NCI-H2081 (cell line): ENCODE measurements around the gene KRTAP10-2.

ENCODE experiments used
- DNase-seq, 2 experiments: peaks; one replicate each; lab custom pipeline; 2025; lab: John Stamatoyannopoulos, UW

Gene KRTAP10-2

DNA sequence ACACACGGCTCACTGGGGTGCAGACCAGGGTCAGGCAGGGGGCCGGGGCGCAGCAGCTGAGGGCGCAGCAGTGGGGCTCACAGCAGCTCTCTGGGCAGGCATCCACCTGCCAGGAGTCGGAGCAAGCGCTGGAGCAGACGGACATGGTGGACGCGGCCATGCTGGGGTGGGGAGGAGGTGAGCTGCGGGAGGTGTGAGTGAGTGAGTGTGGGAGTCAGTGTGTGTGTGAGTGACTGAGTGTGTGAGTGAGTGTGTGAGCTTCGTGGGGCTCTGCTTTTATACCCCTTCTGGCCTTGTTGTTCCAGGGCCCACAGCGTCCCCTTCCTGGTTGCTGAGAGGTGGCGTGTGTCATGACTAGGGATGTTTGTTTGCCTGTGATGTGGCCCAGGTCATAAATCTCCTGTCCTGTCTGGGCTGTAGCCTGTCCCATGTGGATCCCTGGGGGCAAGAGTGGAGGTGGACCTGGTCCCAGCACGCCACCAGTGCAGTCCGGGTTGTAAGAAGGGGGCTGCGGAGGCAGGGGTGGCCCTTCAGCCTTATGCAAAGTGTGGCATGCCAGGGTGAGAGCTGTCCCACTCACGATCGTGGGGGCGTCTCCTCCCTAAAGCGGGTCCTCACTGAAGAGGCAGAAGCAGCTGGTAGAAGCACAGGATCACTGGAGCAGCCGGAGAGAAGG lies 11.2 kb downstream of the KRTAP10-2 start, which contains the start of gene KRTAP10-1:
Gene KRTAP10-1, minus strand, starts transcription at position 205 of the 676 bp plus-strand sequence. Its CDS starts 45 bp downstream, at position 160.
- no peak for DNase-seq

DNA sequence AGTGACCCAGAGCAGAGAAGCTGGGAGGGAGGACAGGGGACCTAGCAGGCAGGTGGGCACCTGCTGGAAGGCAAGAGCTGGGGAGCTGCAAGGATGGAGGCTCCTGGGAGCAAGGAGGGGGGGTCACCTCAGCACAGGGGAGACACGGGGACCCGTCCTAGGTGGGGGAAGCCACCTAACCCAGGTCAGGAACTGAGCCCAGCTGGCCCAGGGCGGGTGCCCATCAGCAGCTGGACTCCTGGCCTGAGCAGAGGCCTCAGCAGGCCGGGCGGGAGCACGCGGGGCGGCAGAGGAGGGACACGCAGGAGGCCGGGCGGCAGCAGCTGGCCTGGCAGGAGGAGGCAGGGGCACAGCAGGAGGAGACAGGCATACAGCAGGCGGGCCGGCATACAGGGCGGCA lies 12.3 kb downstream of the KRTAP10-2 start:
- DNase-seq: no peak

DNA sequence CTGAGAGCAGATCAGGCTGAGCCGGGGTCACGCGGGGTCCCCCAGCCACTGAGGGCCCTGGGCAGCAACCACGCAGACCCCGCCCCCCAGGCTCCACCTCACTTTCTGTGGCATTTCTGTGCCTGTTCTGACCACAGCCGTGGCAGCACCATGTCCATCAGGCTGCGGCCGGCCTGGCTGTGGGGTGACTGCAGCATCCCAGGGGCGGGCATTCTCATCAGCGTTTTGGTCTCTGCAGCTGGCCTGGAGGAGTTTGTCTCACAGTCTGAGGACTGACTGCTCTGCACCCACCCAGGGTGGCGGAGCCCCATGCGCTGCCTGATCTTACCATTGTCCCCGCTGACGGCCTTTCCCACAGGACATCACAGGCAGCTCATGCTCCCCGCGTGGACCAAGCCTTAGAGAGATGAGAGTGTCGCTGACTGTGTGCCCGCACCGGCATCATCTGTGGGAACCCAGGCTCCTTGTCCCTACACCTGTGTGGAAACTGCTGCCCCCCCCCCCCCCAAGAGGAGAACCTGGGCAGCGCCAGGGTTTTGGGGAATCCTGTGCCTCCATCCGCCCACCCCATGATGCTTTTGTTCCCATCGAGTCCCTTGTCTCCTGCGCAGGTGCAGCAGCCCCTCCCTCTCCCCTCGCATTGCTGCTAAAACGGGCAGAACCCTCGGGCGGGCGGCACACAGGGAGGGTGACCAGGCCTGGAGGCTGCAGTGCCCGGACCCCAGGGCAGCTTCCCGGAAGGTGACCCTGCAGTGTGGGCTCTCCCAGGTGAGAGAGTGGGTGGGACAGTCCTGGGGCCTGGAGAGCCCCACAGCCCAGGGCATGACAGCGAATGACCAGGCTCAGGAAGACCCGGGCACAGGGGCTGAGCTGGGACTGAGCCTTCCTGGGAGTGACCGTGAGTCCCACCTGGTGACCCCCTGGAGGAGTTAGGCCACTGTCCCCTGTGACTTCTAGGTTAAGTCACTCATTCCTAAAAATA lies 13.1 kb downstream of the KRTAP10-2 start:
- DNase-seq: no peak

DNA sequence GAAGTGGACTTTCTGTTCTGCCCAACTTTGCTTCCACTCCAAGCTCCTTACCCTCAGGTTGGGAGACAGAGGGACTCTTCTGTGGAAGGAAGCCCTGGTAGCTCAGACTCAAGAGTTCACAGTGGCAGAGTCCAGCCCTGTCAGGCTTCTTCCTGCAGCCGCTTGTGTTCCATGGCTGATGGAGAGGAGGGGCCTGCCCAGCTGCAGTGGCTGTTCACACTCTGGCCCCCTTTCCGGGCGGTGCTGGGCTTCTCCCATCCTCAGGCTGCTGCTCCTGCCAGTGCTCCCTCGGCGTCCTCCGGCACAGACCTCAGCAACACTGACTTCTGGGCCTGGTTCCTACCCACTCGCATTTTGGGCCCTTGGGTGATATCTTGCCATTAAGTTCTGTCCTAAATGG lies 15.3 kb downstream of the KRTAP10-2 start:
- DNase-seq: no peak

DNA sequence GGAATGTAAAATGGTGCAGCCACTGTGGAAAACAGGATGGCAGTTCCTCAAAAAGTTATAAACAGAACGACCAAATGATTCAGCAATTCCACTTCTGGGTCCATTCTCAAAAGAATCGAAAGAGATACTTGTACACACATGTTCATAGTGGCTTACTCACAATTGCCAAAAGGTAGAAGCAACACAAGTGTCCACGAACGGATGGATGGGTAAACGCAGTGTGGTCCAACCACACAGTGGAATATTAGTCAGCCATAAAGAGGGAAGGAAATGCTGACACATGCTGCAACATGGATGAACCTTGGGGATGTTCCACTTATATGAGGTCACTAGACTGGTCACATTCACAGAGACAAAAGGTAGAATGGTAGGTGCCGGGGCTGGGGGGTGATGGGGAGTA lies 16.6 kb downstream of the KRTAP10-2 start:
- no peak for DNase-seq

DNA sequence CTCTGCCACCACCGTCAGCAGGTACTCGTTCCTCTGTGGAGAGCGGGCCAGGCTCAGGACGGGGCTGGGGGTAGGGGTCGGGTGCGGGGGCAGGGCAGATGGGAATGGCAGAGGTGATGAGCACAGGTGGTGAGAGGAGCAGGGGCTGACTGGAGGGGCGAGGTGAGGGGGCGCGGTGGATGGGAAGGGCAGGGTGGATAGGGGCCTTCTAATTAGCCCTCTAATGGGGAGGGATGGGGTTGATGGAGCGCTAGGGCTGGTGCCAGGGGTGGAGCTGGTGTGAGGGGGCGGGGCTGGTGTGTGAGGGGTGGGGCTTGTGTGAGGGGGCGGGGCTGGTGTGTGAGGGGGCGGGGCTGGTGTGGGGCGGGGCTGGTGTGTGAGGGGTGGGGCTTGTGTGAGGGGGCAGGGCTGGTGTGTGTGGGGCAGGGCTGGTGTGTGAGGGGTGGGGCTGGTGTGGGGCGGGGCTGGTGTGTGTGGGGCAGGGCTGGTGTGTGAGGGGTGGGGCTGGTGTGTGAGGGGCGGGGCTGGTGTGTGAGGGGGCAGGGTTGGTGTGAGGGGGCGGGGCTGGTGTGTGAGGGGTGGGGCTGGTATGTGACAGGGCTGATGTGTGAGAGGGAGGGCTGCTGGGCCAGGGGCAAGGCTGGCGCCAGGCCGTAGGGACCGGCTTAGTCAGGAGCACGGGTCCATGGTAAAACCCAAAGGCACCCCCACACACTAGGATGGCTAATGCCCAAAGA lies 17.2 kb downstream of the KRTAP10-2 start:
- no peak for DNase-seq

DNA sequence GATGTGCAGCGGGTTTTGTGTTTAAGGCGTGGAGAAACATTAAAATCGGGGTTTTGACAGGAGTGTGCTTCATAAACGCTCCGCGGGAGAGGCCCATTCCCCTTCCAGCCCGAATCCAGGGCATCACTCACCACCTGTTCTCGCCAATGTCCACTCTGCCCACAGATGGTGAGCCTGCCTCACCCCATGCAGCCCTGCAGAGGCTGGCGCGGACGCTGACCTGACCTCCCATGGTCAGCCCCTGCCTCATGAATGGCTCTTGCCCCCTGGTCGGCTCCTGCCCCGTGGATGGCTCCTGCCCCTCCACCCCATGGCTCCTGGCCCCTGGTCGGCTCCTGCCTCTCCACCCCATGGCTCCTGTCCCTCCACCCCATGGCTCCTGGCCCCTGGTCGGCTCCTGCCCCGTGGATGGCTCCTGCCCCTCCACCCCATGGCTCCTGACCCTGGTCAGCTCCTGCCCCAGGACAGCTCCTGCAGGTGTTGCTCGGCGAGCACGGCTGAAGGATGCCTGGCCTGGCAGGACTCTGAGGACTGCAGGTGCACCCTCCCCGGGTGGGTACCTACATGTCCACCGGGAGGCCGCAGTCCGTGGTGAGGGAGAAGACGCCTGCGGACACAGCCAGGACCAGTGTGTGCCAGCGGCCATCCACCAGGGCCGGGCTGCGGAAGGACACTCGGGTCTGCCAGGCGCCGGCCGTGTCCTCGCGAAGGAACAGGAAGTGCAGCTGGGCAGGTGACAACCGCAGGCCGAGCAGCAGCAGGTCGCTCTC lies 18.0 kb downstream of the KRTAP10-2 start:
- DNase-seq: no peak

DNA sequence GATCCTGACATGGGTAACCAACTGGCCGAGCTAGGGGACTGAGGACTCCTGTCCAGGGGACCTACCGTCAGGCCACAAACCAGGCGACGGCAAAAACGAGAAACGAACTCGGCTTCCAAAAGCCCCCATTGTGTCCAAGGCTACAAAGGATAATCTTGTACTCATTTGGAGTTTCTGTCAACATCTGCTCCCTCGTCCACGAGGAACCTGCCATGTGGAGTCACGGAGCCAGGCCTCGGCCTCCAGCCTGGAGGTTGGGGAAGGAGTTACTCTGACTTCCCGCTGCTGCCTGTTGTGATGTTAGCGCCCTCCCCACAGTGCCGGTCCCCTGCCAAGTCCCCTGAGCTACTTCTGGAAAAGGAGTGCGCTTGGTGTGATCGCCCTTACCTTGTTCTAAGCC lies 18.6 kb downstream of the KRTAP10-2 start:
- DNase-seq: no peak

DNA sequence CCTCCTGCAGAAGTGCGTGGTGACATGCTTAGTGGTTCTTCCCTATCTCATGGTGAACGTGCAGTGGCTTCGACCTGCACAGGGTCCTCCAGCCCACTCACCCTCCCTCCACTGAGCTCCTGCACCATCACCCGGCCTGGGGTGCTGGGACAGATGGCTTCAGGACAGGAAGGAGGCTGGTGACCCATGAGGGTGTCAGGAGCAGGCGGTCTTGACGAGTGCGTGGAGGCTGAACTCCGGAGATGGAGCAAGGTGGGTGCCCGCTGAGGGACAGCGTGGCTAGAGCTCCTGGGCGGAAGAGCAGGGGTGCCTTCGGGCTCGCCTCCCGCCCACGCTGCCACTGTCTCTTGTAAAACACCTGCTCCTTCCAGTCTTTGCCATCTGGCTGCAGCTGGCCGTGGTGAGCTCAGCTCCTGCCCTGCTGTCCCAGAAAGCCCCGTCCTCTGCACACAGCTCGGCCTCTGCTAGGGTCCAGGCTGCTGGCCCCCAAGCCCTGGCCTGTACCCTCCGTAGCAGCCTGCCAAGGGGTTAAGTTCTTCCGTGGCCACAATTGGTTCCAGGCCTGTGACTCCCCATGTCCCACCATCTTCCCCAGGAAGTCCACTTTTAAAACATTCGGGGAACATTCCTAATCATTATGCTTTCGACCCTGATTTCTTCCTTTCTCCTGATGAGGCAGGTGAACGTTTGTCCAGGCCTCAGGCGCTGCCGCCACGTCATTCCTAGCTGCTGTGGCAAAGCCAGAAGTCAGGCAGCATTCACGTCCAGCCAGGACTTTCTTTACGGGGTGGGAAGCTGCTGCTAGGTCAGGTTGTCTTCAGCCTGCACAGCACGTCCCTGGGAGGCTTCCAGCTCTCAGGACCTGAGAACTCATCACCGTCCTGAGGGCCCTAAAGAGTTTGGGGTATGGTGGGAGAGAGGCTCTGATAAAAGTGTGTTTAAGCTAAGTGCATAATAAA lies 19.4 kb downstream of the KRTAP10-2 start:
- DNase-seq: no peak

DNA sequence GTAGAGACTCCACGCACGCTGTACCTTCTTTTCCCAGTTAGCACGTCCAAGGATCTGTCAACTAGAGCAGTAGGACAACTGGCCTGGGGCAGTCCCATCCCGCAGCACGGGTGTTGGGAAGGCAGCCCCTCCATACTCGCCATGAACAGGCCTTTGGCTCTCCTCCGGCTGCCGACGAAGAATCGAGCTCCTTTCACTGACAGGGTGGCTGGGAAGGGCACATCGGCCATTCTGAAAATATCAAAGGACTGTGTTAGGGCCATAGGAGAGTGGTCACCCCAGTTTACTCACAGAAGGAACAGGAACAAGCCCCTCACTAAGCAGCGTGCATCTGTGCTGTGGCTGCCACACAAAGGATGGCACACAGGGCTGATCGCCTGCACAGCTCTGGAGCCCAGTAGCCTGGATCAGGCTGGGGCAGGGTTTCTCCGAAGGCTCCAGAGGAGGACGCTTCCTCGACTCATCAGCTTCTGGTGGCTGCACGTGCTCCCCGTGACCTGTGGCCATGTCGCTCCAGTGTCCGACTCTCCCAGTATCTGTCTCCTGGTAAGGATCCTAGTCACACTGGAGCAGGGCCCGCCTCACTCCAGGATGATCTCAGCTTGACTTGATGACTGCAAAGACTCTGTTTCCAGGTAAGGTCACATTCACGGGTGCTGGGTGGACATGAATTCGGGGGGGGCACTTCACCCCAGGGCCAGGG lies 20.3 kb downstream of the KRTAP10-2 start:
- no peak for DNase-seq

DNA sequence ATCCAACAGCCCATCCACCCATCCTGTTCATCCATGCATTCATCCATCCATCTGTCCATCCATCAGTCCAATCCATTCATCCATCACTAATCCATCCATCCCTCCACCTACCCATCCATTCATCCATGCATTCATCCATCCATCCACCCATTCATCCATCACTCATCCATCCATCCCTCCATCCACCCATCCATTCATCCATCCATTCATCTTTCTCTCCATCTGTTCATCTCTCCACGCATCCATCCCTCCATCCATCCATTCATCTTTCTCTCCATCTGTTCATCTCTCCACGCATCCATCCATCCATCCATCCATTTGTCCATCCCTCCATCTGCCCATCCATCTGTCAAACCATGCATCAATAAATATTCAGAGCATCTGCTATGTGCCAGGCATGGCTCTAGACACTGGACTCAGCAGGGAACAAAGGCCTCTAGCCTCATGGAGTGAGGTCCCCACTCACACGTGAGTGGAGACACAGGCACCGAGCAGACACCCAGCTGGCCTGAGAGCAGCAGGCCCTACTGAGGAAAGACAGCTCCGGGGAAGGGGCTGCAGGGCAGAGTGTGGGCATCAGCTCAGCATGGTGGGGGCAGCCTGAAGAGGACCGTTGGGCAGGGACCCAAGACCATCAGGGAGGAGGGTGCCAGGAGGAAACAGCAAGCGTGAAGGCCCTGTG lies 20.9 kb downstream of the KRTAP10-2 start:
- no peak for DNase-seq

DNA sequence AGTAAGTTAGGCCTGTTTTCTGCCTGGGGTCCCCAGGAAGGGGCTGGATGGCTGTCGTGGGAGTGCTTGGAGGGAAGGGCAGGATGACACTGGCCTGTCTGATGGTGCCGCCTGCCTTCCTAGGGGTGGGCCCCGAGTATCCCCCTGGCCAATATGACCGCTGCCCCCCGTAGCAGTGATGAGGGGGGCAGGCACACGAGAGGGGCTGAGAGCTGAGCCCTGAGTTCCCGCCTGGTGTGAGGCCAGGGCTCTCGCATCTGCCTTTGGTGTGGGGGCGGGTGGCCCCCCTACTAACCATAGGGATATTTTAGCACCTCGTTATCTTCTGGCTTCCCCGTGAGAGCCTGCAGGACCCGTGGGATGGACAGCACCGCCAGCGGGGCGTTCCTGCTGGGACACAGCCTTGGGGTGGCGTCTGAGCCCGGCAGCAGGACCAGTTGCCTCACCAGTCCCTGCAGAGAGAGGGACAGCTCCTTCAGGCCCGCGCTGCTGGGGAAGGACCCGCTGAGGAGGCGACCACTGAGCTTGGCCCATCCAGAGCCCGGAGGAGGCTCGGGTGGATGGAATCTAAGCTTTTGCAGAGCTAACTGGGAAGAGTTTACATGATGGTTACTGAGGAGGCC lies 21.7 kb downstream of the KRTAP10-2 start:
- no peak for DNase-seq

DNA sequence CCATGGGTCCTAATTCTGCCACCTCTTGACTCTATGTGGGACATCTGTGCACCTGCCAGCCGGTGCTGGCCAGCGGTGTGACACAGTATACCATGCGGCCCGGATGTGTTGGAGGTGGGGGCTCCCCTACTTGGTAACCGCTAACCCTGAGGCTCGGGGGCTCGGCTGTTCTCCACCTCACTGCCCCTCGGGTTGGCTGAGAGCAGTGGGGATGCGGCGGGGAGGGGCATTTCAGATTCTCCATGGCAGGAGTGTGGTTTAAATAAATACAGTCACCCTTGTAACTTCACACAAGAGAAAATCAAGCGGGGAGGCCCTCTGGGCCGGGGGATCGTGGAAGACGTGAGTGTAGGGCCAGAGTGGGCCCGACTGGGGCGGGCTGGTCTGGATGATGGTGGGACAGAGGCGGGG lies 22.3 kb downstream of the KRTAP10-2 start:
- no peak for DNase-seq

DNA sequence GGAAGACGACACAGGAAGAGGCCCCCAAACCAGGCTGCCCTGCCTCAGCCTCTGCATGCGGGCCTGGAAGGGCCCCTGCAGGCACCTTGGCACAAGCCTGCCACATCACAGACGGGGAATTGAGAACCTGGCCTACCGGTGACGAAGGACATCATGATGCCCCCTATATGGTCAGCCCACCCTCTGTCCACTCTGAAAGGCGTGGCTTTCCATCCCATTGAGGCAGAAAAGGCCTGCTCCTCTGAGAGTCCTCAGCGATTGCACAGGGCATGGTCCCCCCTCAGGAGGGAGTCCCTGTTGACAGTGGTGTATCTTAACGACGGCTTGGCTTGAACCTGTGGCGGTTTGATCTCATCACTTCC lies 22.7 kb downstream of the KRTAP10-2 start:
- no peak for DNase-seq

DNA sequence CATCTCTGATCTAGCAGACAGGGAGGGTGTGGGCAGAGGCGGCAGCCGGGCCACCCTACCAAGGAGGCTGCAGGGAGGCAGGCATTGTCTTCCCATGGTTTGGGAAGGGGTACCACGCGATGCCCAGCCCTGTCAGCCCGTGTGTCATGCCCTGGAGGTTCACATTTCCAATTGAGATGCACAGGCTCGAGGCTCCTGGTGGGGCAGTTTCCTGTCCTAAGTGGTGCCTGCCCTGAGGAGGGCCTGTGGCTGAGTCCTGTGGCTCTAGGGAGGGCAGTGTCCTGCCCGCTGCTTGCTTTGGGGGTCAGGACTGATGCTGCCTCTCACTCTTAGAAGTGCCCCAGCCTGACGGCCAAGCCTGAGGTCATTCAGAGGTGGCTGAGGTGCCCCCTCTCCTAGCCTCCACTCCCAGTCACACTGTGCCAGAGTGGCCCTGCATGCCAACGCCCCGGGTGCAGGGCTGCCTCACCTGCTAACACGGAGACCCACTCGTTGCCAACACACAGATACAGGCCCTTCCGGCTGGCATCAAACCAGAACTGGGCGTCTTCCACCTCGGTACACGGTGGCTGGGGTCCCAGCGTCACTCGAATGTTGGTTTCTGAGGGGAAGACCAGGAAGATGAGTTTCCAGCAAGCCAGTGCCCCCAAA lies 23.2 kb downstream of the KRTAP10-2 start:
- DNase-seq: no peak

DNA sequence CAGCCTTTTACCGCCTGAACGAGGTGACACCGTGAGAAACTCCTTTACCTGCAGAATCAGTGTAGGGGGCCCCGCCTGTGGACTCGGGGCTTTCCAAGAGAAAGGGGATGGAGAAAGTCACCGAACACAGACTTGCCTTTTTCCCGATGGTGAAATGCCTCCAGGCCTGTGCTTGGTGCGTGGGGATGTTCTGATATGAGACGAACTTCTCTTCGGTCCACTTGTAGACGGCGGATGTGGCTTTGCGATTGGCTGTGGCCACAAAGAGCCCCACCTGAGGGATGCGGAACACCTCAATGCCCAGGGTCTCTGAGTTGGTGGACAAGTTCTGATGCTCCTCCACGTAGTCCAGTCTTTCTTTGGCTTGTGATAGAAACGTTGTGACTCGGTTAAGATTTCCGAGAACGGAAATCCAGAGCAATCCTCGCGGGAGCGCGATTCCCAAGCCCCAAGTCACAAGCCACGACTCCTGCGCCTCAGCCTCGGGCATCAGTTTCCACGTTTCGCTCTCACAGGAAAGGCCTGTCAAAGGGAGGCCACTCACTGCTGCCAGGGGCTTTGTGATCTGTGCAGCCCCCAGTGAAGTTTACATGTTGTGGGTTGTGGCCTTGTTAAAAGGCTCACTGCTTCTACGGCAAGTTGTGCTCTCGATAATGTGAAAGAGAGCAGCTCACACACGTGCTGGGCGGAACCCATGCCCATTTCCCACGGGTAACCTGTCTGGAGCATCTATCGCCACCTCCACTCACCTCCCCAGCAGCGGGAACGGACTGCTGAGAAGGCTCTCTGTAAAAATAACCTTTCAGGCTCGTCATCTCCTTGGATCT lies 23.9 kb downstream of the KRTAP10-2 start:
- no peak for DNase-seq
